DLD1 (cell line): ENCODE measurements around the gene TFR2.

Source experiments
- in situ Hi-C: cut with HindIII; loops from 2 replicates; pipeline ENCODE4 v1.10.0; 2017; ENCODE audit warnings: low sequenced_read_pairs

TFR2 gene

GRCh38 chr7:100588438-100588837 is 52.9 kb downstream of the TFR2 start:
- in situ Hi-C loops = no loop called here

GRCh38 chr7:100586266-100587025 is 54.9 kb downstream of the TFR2 start, which contains the start of gene FBXO24:
Gene FBXO24, plus strand, starts transcription at chr7:100586328. Its CDS starts 298 bp downstream, at chr7:100586626.
- in situ Hi-C loops = no loop called here

- in situ Hi-C loops = no loop called here
These were observed 55.7 kb downstream of the TFR2 start, which contains the start of gene LRCH4 for GRCh38 chr7:100585511-100586265. Gene LRCH4, minus strand, starts transcription at chr7:100586129. Its CDS starts 29 bp downstream, at chr7:100586100.

GRCh38 chr7:100584683-100585510 is 56.5 kb downstream of the TFR2 start:
- in situ Hi-C loops = no loop called here

- in situ Hi-C loops = no loop called here
These were observed 57.2 kb downstream of the TFR2 start for GRCh38 chr7:100584054-100584682.

GRCh38 chr7:100583132-100584053 is 58.0 kb downstream of the TFR2 start:
- in situ Hi-C loops = no loop called here

GRCh38 chr7:100582650-100583049 is 58.7 kb downstream of the TFR2 start:
- in situ Hi-C loops = no loop called here

GRCh38 chr7:100582041-100582579 is 59.2 kb downstream of the TFR2 start:
- in situ Hi-C loops = no loop called here

GRCh38 chr7:100580466-100581283 is 60.7 kb downstream of the TFR2 start:
- in situ Hi-C loops = no loop called here

GRCh38 chr7:100578246-100579183 is 62.8 kb downstream of the TFR2 start:
- in situ Hi-C loops = no loop called here

GRCh38 chr7:100577507-100577906 is 63.8 kb downstream of the TFR2 start:
- in situ Hi-C loops = no loop called here

- in situ Hi-C loops = no loop called here
These were observed 64.2 kb downstream of the TFR2 start for GRCh38 chr7:100577103-100577502.

GRCh38 chr7:100576384-100576993 is 64.9 kb downstream of the TFR2 start:
- in situ Hi-C loops = no loop called here

- in situ Hi-C loops = no loop called here
These were observed 65.5 kb downstream of the TFR2 start for GRCh38 chr7:100575746-100576383.

GRCh38 chr7:100575206-100575631 is 66.1 kb downstream of the TFR2 start:
- in situ Hi-C loops = no loop called here
